AML-193 (cell line): ENCODE results near the gene ERMP1.

Experiments
- DNase-seq, 2 experiments: peaks; one replicate each; lab custom pipeline; 2025; lab: John Stamatoyannopoulos, UW

ERMP1 gene

GRCh38 chr9:5853617-5854016 is 20.7 kb upstream of the ERMP1 start:
- DNase-seq: no peak

- DNase-seq: no peak
These were observed 20.1 kb upstream of the ERMP1 start for GRCh38 chr9:5852987-5853386.

- DNase-seq: peak; percentile 93 to 97
These were observed 18.5 kb upstream of the ERMP1 start for GRCh38 chr9:5851445-5851844.

- no peak for DNase-seq
These were observed 17.8 kb upstream of the ERMP1 start for GRCh38 chr9:5850724-5851122.

- no peak for DNase-seq
These were observed 15.5 kb upstream of the ERMP1 start for GRCh38 chr9:5848372-5848882.

- DNase-seq: no peak
These were observed 13.6 kb upstream of the ERMP1 start for GRCh38 chr9:5846501-5846921.

GRCh38 chr9:5846096-5846495 is 13.2 kb upstream of the ERMP1 start:
- no peak for DNase-seq

GRCh38 chr9:5845157-5845531 is 12.2 kb upstream of the ERMP1 start:
- no peak for DNase-seq

- no peak for DNase-seq
These were observed 11.0 kb upstream of the ERMP1 start for GRCh38 chr9:5843794-5844471.

GRCh38 chr9:5842929-5843793 is 10.2 kb upstream of the ERMP1 start:
- no peak for DNase-seq

GRCh38 chr9:5841771-5842573 is 9.1 kb upstream of the ERMP1 start:
- DNase-seq: no peak

- DNase-seq: no peak
These were observed 7.9 kb upstream of the ERMP1 start for GRCh38 chr9:5840788-5841187.

GRCh38 chr9:5839572-5839902 is 6.6 kb upstream of the ERMP1 start:
- DNase-seq: no peak

GRCh38 chr9:5838884-5839571 is 6.1 kb upstream of the ERMP1 start:
- peak; percentile 10 to 15 for DNase-seq

GRCh38 chr9:5835808-5836207 is 2.9 kb upstream of the ERMP1 start:
- DNase-seq: no peak

GRCh38 chr9:5834214-5834613 is 1.3 kb upstream of the ERMP1 start:
- peak in 1 of 2 experiments; percentile 19 for DNase-seq

GRCh38 chr9:5832071-5832537 is 813 bp downstream of the ERMP1 start:
- DNase-seq: peak; percentile 27 to 51

GRCh38 chr9:5825895-5826622 is 6.9 kb downstream of the ERMP1 start:
- DNase-seq: no peak

- no peak for DNase-seq
These were observed 7.7 kb downstream of the ERMP1 start for GRCh38 chr9:5825223-5825622.

- DNase-seq: no peak
These were observed 12.5 kb downstream of the ERMP1 start for GRCh38 chr9:5820425-5820824.

- DNase-seq: no peak
These were observed 13.7 kb downstream of the ERMP1 start for GRCh38 chr9:5819174-5819573.
